GM21447 (cell line): Measurements from ENCODE around the gene IGSF8.
"Not testable (repeated sequence)": the region's sequence is repeated elsewhere in the genome, so short reads cannot be mapped to it uniquely, and the experiment has no call there.

ENCODE experiments used
- ATAC-seq: cut with Tn5 transposase; IDR thresholded peaks from one replicate; pipeline ENCODE4 v1.9.1; 2021; ENCODE audit not compliant: unreplicated experiment

Gene IGSF8

DNA sequence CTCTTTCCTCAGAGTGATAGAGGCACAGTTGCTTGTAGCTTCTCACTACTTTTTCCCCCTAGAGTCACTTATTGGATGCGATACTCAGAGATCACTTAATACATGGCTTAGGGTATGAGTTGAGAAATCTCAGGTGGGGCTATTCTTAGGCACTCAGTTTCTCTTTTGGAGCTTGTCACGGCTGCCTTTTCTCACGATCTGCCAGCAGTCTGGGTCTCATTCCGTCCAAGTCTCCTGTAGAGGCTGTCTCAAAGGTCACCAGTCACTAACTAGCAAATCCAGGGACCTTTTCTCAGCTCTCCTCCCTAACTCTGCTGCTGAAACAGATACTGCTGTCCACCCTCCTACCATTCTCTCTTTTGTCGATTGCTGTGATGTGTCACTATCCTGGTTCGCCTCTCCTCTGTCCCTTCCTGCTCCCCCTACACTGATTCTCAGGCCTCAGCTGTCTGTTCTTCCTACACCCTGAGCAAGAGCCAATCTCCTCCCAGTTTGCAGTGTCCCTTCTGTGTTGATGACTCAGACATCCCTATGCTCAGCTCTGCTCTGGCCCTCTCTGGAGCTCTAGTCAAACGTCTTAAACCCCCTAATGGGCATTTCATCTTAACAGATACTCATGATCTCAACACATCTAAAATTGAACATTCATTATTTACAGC lies 29.6 kb upstream of the IGSF8 start:
- no peak for ATAC-seq

DNA sequence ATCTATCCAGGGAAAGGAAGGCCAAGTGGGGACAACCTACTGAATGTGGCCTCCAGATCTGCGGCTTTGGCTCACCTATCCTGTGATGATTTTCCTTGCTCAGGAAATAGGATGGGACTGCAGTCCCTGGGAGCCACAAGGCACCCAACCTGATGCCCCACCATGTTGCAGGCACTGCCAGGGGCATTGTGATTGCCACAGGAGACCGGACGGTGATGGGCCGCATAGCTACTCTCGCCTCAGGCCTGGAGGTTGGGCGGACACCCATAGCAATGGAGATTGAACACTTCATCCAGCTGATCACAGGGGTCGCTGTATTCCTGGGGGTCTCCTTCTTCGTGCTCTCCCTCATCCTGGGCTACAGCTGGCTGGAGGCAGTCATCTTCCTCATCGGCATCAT lies 29.0 kb upstream of the IGSF8 start:
- no peak for ATAC-seq

DNA sequence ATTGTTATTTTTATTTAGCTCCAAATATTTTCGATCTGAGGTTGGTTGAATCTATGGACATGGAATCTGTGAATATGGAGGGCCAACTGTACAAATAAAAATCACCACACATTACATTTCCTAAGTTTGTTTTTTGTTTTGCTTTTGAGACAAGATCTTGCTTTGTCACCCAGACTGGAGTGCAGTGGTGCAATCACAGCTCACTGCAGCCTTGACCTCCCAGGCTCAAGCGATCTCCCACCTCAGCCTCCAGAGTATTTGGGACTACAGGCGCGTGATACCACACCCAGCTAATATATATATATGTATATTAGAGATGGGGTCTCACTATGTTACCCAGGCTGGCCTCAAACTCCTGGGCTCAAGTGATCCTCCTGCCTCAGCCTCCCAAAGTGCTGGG lies 27.9 kb upstream of the IGSF8 start:
- not testable (repeated sequence) for ATAC-seq

DNA sequence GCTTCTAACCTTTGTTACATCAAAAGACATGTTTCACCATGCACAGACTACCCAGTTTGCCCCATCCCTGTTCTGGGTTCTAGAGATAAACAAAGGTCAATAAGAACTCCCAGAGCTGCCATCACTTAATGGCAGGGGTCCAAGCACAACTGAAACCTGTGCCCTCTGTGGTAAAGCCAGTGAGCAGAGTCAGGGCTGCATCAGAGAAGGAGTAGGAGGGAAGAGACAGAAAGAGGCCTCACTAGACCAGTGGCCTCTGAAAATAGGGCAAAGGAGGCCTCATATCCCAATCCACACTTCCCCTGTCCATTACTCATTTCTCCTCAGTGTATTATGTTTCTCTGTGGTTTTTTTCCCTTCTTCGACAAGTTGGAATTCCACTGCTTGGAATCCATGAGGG lies 27.3 kb upstream of the IGSF8 start:
- ATAC-seq, result no peak

DNA sequence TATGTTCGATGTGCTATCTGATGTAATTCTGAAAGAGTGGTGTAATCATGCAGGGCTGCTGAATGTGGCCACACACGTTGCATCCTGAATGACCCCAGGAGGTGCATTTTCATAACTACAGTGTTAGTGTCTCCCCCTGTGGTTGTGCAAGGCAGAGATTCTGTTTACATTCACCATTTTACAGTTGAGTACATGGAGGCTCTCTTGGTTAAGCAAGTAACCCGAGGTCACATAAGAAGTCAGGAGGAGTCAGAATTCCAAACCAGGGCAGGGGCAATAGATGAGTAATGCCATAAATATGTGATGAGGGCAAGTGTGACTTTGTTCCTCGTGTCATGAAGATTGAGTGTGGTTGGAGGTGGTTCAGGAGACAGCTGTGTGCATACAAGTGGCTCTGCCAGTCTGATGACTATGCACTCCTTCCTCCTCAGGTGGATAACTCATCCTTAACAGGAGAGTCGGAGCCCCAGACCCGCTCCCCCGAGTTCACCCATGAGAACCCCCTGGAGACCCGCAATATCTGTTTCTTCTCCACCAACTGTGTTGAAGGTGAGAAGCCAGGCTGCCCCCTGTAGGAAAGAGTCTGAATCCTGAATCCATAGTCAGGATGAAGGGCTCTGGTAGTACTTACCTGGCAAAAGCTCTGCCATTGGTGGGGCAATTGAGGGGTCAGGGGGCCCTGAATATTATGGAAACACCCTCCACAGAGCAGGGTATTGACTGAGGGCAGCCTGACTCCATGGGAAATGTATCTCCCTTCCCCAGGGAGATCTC lies 26.5 kb upstream of the IGSF8 start:
- ATAC-seq, result no peak

DNA sequence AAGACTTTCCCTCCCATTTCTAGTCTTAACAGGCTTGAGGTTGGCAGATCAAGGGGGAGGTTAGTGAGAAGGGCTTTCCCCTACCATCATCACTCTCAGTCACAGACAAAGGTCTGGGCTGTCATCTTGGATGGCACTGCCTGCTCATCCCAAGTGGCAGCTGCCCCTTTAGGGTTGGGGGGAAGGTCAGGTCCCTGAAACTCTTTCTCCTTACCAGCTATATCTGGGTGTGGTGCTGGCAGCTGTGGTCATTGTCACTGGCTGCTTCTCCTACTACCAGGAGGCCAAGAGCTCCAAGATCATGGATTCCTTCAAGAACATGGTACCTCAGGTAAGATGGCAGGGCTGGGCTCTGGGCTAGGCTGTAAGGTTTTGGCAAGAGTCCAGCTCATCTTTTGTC lies 25.3 kb upstream of the IGSF8 start:
- ATAC-seq, result no peak

DNA sequence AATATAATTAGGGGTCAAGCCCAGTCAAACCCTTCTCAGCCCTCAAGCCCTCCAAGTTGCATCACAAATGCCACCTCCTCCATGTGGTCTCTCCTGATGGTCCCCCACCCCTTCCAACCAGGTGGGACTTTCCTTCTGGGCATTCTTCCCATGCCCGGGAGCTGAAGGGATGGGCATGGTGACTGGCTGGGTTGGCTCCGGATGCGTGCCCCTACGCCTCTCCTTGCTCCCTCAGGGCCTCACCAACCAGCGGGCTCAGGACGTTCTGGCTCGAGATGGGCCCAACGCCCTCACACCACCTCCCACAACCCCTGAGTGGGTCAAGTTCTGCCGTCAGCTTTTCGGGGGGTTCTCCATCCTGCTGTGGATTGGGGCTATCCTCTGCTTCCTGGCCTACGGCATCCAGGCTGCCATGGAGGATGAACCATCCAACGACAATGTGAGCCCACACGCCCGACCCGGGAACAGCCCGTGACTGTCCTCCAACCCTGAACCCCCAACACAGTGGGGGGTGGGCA lies 24.6 kb upstream of the IGSF8 start:
- ATAC-seq, result no peak

DNA sequence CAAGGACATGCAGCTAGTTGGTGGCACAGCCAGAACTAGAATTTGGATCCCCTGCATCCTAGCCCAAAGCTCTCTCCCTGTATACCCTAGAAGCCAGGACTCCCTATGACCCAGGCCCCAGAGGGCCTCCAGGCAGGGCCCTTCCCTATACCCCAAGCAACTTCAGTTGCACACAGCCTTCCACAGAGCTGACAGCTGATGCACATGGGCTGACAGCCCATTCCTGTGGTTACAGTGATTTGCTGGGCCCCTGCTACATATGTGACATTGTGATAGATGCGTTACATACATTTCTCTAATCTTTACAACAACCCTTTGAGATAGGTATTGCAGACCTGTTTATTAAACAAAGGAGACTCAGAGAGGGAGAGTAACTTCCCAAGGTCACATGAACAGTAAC lies 23.0 kb upstream of the IGSF8 start:
- ATAC-seq, result no peak

DNA sequence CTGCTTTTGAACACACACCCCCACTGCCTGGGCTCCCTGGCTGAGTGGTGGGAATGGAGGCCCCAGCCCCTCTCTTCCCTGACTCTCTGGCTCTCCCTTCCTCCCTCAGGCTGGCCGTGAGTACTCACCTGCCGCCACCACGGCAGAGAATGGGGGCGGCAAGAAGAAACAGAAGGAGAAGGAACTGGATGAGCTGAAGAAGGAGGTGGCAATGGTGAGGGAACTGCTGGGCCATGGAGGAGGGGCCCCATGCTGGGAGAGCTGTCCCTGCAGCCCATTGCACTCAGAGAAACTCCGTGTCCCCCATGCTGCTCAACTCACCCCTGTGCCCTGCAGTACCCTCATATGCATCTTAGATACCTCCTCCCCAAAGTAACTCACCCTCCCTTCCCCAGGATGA lies 22.4 kb upstream of the IGSF8 start:
- ATAC-seq, result no peak

DNA sequence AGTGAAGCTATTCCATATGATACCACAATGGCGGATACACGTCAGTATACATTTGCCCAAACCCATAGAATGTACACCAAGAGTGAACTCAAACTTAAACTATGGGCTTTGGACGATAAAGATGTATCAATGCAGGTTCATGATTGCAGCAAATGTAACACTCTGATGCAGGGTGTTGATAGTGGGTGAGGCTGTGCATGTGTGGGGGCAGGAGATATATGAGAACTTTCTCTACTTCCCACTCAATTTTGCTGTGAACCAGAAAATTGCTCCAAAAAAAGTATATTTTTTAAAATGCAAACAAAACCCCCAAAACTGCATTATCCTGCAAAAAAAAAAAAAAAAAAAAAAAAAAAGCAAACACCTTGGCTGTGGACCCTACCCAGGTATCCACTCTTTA lies 20.5 kb upstream of the IGSF8 start:
- ATAC-seq, result no peak

DNA sequence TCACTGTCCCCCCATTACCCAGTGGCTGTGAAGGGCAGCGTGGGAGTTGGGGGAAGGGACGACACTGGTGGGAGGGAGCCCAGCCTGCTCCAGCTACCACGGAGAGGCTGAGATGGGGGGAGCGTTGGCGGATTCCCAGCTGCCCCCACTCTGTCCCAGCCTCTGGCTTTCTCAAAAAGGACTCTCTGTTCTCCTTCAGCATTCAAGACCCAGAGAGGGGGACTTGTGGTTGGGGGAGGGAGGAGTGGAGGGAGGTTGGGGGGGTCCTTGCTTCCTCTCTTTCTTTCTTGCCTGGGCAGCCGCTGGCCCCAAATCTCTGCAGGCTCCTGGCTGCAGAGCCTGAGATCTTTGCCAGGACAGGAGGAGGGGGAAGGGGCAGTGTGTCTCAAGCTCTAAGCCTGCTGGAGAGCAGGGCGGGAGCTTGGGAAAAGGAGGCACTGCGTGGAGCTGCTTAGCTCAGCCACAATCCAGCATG lies 19.3 kb upstream of the IGSF8 start:
- ATAC-seq, result no peak

DNA sequence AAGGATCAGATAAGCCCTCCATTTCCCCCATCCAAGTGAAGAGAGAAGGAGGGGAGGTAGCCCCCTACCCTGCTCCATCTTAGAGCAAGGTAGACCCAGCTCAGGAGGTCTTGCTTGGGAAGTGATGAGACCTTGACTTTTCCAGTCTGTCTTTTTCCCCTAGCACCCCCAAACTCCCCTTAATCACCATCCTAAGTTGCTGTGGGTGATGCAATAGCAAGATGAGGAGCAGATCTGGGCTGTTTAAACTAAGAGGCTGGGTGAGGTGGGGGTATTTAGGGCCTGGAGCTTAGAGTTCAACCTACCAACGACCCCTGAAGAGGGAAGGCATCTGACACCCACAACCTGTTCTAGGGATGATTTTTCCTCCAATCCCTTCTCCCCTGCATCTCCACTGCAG lies 18.9 kb upstream of the IGSF8 start:
- ATAC-seq, result no peak

DNA sequence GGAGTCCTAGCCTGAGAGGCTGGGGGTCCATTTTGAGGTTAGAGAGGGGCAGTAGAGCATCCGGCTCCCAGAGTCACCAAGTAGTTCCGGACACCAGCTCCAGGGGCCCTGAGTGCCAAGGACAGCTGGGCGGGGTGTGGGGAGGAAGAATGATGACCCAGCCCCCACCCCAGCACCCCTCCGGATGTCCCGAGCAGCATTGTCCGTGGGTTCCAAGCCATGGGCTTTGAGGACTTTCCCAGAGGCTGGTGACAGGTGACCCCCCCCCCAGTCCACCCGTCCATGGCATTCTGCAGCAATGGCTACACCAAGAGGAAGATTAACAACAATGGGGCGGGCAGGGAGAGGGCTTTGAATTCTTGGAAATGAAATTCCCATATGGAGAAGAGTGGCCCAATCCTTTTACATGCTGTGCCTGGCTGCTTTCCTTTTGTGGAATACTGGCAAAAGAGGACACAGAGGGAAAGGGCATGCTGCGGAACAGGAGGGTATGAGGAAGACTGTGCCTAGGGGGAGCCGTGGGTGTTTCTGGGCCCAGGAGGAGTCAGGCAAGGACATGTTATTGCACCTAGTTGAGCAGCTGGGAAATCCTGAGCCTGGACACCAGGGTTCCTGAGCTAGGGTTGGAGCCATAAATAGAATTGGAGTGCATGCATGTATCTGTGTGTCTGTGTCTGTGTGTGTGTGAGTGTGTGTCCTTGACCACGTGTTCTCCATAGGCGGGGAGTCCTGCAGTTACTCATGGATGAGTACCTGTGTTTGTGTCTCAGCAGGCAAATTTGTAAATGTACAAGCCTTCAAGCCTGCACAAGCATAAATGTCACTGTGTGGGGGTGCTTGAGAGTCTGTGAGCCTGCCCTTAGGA lies 18.1 kb upstream of the IGSF8 start:
- ATAC-seq, result no peak

DNA sequence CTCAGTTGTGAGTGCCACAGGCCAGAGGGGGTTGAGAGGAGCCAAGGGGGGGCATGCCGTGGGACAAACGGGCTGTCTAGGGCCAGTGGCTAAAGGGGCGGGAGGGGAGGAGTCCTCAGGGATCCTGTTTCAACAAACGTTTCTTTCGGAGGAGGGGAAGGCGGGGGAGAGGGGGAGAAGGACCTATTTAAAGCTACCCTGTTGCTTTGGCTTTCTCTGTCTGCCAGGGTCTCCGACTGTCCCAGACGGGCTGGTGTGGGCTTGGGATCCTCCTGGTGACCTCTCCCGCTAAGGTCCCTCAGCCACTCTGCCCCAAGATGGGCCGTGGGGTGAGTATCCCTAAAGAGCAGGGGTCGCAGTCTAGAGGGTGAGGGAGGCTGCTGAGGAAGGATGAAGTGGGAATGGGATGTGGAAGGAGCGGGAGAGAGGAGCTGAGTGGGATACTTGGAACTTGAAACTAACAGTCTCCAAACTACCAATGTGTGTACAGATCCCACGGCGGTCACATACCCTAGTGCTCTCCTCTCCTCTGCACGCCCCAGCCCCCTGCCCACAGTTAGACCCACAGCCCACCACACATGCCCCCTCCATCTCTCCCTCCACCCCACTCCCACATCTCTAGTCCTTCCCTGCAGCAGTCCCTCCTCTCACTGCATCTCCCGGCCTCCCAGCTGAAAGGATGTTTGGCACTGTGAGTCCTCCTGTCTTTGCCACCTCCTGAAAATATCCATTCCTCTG lies 17.3 kb upstream of the IGSF8 start, which contains the start of gene ATP1A2:
Gene ATP1A2, plus strand, starts transcription at position 215 of the 738 bp plus-strand sequence. Its CDS starts 103 bp downstream, at position 318.
- ATAC-seq, result no peak

DNA sequence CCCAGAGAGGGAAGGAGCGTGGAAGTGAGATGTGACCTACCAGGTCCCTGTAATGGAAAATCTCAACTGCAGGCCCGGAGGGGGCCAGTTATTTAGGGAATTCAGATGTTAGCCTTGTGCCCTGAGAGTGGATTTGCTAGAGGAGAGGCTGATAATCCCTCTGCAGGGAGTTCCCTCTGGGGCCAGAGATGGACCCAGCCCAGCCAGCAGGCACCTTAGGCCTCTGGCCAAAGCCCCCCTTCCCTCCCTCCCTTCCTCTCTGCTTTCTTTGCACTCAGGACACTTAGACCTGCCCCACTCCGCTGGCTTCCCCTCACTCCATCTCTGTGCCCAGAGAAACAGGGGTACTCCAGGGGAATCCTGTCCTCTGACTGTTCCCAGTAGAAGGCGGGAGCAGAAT lies 15.7 kb upstream of the IGSF8 start:
- ATAC-seq, result no peak

DNA sequence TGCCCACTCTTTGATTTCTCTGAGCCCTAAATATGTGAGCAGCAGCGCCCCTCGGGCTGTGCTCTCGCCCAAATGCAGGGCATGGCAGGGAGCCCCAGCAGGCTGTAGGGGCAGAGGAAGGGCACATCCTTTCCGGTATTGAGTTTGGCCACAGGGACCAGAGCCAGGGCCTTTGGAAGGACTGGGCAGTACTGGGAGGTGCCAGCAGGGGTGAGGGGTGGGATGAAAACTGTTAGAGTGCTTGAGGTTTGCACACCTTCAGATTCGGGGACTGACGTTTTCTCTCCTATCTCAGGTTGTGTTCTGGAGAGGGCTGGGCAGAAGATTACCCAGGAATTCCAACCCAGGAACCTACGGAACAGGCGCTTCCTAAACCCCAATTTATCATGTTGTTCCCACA lies 15.0 kb upstream of the IGSF8 start:
- ATAC-seq, result no peak

DNA sequence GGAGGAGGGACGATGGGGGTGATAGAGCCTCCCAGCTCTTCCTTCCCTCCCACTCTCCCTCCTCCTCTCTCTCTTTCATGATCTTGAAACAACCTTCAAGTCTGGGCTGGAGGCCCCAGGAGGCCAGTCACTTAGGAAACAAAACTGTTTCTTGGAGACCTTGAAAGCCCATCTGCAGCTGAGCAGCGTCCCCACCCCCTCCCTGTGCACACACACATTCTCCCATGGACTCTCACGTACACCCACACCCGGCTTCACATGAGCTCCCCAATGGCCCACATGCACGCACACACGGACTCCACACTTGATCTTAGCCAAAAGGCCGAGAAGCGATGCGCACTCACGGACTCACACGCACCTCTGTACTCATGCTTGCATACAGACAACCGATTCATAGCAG lies 13.9 kb upstream of the IGSF8 start:
- no peak for ATAC-seq

DNA sequence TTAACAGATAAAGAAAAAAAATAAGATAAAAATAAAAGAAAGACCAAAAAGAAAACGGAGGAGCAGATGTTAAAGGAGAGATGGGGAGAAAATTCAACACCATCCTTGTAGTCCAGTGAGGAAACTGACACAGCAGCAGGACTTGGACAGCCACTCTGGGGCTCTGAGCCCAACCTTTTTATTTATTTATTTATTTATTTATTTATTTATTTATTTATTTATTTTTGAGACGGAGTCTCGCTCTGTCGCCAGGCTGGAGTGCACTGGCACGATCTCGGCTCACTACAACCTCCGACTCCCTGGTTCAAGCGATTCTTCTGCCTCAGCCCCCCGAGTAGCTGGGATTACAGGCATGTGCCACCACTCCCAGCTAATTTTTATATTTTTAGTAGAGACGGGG lies 13.0 kb upstream of the IGSF8 start:
- not testable (repeated sequence) for ATAC-seq

DNA sequence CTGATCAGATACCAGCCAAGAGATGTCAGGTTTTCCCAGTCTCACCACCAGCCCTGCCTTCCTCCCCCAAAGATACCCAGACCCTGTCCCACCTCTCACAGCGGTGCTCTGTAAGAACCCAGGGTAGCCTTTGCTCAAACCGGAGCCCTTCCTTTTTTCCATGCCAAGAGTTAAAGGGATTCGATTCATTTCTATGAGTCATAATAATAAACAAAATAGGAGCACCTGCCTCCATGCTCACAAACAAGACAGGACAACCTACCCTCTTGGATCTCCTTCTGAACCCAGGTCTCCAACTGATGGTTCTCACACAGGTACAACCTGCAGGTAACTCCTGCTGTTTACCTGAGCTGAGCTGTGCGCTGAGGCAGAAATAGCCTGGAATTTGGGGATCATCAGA lies 11.3 kb upstream of the IGSF8 start:
- no peak for ATAC-seq

DNA sequence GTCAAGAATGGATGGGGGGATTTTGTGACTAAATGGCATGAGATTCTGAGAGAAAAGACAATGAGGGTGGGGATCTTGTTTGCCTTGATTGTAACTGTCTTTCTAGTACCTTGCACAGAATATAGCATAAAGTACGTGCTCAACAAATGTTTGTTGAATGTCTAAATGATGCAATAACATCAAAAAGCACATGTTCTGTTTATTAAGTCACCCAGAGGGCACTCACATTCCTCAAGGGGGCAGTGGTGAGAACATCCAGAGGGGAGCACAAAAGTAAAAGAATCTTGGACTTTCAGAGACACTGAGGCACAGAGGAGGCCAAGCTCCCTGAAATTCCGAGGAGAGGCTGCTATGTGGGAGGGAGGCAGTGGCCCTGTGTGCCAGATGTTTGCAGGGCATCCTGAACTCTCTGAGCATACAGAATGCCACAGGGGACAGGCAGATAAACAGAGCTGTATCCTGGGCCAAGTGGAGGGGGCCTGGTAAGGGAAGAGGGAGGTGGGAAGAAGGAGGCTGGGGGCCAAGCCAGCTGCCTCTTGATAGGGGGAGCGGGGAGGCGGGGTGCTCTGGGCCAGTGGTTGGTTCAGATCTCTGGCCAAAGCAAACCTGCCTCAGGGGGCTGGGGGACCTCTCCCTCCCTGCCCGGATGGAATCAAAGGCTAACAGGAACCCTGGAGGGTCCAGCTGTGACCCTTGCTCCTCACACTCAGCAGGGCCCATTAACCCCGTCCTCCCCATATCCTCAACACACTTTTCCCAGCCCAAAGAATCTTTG lies 10.7 kb upstream of the IGSF8 start:
- ATAC-seq, result no peak
